CD4-positive, alpha-beta T cell treated with Interleukin-12 subunit alpha and Interleukin-12 subunit beta, for 1 hour (primary cell): Measurements from ENCODE around the gene LY6G5C.

ENCODE experiments used
- DNase-seq: peaks from one replicate; pipeline ENCODE4 v3.0.0-alpha.2; 2020

The LY6G5C gene

DNA sequence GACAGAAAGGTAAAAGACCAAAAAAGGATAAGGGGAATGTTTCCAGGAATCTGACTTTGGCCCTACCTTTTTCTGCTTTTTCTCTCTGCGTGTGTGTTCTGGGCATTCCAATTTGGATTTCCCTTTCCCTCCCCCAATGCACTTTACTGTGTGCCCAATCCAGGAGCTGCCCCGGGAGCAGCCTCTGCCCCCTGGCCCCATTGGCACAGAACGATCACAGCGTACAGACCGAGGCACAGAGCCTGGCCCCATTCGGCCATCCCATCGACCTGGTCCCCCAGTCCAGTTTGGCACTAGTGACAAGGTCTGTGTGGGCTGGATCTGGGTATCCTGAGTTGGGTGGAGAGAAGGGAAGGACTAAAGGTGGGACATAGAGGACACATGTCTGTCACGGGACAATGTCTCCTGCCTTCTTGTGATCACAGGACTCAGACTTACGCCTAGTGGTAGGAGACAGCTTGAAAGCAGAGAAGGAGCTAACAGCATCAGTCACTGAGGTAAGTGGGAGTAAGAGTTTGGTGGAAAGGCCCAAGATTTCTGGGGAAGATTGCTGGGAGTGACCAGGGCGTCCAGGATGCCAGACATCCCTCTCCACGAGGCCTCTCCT is 45.8 kb downstream of the LY6G5C start:
- no peak for DNase-seq

DNA sequence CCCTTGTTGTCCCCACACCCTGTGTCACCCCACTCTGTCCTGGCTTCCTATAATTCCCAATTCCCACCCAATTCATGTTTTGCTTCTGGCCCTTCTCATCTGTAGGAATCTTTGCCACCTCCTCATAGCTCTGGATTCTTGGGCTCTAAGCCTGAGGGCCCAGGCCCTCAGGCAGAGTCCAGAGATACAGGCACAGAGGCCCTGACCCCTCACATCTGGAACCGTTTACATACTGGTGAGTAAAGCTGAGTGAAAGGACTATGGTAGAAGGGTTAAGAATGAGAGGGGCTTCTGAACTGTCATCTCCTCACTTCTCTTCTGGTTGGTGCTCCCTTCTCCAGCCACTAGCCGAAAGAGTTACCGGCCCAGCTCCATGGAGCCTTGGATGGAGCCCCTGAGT is 46.7 kb downstream of the LY6G5C start:
- DNase-seq: no peak

DNA sequence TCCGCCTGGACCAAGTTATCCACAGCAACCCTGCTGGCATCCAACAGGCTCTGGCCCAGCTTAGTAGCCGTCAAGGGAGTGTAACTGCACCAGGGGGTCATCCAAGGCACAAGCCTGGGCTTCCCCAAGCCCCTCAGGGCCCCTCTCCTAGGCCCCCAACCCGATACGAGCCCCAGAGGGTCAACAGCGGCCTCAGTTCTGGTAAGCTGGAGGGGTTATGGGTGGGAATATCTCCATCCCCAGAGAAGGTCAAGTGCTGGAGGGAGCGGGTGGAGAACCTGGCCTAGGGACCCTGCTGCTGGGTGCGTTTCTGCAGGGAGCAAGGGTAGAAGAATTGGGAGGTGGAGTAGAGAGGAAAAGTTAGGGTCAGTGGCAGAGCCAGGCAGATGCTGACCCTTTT is 47.4 kb downstream of the LY6G5C start:
- DNase-seq: no peak

DNA sequence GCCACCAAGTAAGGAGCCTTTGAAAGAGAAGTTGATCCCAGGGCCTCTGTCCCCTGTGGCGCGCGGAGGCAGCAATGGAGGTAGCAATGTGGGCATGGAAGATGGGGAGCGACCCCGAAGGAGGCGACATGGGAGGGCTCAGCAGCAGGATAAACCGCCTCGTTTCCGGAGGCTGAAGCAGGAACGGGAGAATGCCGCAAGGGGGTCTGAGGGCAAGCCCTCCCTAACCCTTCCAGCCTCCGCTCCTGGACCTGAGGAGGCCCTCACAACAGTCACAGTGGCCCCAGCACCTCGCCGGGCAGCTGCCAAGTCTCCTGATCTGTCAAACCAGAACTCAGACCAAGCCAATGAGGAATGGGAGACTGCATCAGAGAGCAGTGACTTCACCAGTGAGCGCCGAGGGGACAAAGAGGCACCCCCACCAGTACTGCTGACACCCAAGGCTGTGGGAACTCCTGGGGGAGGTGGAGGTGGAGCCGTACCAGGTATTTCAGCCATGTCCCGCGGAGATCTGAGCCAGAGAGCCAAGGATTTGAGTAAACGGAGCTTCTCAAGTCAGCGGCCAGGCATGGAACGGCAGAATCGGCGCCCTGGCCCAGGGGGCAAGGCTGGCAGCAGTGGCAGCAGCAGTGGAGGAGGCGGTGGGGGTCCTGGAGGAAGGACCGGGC is 48.5 kb downstream of the LY6G5C start:
- DNase-seq: no peak

DNA sequence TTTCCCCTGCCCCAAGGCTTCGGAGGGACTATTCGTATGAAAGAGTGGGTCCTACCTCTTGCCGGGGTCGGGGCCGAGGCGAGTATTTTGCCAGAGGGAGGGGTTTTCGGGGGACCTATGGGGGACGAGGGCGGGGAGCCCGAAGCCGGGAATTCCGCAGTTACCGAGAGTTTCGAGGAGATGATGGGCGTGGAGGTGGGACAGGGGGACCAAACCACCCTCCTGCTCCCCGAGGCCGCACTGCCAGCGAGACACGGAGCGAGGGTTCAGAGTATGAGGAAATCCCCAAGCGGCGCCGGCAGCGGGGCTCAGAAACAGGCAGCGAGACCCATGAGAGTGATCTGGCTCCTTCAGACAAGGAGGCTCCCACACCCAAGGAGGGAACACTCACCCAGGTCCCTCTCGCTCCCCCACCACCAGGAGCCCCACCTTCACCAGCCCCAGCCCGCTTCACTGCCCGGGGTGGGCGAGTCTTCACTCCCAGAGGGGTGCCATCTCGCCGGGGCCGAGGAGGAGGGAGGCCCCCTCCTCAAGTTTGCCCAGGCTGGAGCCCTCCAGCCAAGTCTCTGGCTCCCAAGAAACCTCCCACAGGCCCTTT is 49.1 kb downstream of the LY6G5C start:
- no peak for DNase-seq

DNA sequence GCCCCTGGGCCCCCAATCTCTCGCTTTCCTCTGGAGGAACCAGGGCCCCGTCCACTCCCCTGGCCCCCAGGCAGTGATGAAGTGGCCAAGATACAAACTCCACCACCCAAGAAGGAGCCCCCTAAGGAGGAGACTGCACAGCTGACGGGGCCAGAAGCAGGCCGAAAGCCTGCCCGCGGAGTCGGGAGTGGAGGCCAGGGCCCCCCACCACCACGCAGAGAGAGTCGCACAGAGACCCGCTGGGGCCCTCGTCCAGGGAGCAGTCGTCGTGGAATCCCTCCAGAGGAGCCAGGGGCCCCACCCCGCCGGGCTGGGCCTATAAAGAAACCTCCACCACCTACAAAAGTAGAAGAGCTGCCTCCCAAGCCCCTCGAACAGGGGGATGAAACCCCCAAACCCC is 49.7 kb downstream of the LY6G5C start:
- DNase-seq: no peak

DNA sequence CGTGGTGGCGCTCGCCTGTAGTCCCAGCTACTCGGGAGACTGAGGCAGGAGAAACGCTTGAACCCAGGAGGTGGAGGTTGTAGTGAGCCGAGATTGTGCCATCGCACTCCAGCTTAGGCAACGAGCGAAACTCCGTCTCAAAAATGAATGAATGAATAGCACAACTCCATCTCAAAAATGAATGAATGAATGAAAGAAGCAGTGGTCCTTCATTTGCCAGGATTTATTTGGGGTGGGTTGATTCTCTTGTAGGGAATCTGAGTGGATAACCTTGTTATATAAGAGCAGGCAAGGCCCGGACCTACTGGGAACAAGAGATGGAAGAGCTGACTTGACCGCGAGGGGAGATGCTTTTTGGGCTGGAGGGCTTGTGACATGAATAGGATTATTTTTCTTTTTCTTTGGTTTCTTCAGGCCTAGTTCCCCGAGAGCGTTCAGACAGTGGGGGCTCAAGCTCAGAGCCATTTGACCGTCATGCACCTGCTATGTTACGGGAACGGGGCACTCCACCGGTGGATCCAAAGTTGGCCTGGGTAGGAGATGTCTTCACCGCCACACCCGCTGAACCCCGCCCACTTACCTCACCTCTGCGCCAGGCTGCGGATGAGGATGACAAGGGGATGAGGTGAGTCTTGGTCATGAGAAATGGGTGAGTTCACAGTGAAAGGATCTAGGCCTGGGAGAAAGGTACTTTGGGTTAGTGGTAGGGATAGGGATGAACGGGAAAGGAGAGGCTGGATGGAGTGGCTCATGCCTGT is 50.5 kb downstream of the LY6G5C start:
- no peak for DNase-seq

DNA sequence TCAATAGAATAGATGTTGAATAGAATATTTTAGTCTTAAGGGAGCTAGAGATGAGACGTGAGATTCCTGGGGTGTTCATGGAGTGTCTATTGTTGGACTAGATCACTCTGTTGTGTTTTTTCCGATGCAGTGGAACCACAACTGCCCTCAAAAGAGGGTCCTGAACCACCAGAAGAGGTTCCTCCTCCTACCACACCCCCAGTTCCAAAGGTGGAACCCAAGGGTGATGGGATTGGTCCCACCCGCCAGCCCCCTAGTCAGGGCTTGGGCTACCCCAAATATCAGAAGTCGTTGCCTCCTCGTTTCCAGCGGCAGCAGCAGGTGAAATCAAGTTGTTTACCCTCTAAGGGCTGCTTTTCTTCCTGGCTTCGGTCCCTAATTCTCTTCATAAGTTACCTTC is 51.9 kb downstream of the LY6G5C start:
- DNase-seq: no peak

DNA sequence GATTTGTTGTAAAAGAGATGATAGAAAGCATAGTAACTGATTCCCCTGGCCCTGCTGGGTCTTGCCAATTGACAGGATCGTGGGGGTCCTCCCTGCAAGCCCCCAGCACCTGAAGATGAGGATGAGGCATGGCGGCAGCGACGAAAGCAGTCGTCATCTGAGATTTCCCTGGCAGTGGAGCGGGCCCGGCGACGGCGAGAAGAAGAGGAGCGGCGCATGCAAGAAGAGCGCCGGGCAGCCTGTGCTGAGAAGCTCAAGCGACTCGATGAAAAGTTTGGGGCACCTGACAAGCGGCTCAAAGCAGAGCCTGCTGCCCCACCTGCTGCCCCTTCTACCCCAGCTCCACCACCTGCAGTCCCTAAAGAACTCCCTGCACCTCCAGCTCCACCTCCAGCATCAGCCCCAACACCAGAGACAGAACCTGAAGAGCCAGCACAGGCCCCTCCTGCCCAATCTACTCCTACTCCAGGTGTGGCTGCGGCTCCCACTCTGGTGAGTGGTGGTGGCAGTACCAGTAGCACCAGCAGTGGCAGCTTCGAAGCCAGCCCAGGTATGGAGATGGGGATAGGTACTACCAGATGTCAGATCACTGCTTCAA is 53.1 kb downstream of the LY6G5C start:
- no peak for DNase-seq

DNA sequence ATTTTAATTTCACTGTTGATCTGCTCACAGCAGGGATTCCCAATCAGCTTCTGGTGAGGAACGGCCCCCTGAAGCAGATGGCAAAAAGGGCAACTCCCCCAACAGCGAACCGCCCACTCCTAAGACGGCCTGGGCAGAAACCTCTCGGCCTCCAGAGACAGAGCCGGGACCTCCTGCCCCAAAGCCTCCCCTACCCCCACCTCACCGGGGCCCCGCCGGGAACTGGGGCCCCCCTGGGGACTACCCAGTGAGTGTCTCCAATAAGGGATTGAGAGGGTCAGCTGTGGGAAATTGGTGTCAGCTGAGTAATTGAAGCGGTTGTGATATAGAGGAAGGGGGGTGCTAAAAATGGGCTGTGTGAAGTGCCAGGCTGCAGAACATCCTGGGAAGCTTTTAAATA is 53.9 kb downstream of the LY6G5C start:
- no peak for DNase-seq
